Measurements from ENCODE around the gene THUMPD3.

DNA sequence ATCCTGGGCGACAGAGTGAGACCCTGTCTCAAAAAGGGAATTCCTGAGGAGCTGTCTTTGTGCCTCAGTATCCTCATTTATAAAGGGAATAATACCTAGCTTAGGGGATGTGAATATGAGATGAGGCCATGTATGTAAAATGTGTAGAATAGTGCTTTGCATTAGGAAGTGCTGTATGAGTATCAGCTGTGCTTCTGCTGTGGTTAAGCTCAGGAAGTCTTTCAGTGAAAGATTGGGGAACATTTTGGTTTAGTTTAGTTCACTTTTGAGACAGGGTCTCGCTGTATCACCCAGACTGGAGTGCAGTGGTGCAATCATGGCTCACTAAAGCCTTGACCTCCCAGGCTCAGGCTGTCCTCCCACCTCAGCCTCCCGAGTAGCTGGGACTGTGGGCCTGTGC is 10.6 kb downstream of the THUMPD3 start:
- no peak for TF ChIP-seq TAF1 (IDR thresholded peaks at IDR 0.05; ENCODE audit: low read depth)
- TF ChIP-seq TEAD4 (IDR thresholded peaks at IDR 0.05): no peak
- no peak for TF ChIP-seq USF1 (IDR thresholded peaks at IDR 0.05)
- no peak for TF ChIP-seq CEBPB (IDR thresholded peaks at IDR 0.05)
- TF ChIP-seq CREB1 (IDR thresholded peaks at IDR 0.05; ENCODE audit: low read depth): no peak
- no peak for TF ChIP-seq FOXM1 (IDR thresholded peaks at IDR 0.05; ENCODE audit: borderline replicate concordance, low read depth)
- no peak for TF ChIP-seq EP300 (IDR thresholded peaks at IDR 0.05; ENCODE audit: borderline replicate concordance)
- TF ChIP-seq RAD21 (IDR thresholded peaks at IDR 0.05; ENCODE audit: low read depth): no peak
- no peak for TF ChIP-seq TCF12 (IDR thresholded peaks at IDR 0.05; ENCODE audit: low read depth)
- TF ChIP-seq EGR1 (IDR thresholded peaks at IDR 0.05): no peak

Measured in Ishikawa (cell line).